Right forelimb (tissue), 1 donor: ENCODE measurements around the gene MEP1B.
"Not testable (repeated sequence)": the region's sequence is repeated elsewhere in the genome, so short reads cannot be mapped to it uniquely, and the experiment has no call there.

Experiments used
- DNase-seq: peaks from one replicate; pipeline ENCODE4 v3.0.0-alpha.2; 2018

Gene MEP1B

DNA sequence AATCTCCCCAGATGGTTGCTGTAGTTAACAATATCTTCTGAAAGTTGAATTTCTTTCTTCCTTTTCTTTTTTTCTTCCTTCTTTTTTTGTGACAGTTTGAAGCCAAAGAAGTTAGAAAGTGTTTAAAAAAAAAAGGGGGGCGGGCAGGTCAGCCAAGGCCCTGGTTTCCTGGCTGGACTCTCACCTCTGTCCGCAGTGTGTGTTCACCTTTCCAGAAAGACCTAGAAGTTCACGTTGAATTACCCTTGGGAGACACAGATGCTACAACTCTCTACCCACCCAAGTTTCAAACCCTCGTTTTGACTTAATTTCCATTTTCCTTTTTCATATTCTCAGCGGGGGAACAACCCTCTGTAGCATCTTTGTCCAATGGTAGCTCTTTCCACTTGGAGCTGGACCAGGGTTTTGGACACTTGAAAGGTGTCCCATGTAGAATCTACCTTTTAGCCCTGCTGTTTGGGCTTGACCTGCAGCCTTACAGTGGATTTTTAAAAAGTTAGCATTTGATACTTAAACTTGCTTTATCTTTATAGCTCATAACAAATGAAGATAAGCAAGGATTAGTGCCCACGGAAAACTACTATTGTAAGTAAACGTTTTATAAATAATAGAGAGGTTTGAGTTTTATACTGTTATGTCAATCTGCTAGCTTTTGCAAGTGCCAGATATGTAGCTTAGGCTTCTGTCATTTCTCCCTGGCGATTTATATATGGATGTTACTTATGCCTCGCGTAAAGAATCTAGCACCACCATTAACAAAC lies 20.0 kb downstream of the MEP1B start:
- DNase-seq, result no peak

DNA sequence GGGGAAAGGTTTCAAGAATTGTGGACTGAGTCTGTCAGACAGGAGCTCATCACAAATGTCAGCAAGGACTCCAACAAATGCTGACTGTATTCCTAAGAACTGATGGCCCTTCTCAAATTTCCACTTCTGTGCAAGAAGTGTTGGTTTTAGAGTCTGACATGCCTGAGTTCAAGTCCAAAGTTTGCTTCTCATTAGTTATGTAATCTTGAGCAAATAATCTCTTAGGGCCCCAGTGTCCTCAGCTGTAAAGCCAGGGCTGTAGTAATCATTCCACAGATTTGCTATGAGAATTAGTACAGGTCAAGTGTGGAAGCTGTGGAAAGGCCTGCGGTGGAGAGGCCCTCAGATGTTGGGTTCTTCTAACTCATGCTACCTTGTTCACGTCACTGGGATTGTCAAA lies 23.9 kb downstream of the MEP1B start:
- DNase-seq, result no peak

DNA sequence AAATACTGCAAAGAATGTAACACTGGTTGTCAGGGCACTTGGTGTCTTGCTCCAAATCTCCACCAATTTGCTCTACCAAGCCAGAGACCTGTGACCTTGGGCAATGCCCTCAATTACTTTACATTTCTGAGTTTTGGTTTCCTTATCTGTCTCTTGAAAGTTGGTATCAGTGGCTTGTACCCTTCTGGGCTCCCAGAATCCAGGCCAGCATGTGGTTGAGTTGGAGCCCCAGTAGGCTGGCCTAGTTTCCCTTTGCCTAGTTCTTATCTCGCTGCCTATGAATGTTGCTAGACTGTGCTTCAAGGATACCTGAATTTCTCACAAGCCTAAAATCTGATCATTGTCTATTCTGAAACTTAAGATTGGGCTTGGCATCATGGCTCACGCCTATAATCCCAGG lies 26.6 kb downstream of the MEP1B start:
- DNase-seq, result no peak

DNA sequence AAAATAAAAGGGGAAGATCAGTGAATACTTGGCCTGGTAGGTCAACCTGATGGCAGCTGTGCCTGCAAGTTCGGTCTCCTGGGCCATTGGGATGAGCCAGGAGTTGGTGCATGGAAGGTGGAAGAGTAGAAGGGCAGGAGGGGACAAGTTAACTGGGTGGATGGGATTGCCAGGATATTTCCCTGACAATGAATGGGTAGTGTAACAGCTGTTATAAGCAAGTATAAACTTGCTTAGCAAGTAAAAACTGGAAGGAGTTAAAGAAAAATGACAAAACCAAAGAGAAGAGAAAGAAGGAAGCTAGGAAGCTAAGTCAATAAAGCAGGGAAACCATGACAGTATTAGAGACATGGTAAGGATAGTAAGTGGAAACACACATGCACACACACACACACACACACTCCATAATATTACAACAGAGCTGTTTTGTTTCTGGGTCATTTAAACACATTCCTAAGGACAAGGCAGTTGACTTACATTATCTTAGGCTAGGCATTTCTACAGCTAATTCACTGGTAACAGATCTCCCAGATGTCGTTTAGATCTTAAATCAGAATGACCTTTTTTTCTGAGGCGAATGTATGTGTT lies 29.7 kb downstream of the MEP1B start:
- no peak for DNase-seq

- DNase-seq, result not testable (repeated sequence)
These were observed 43.5 kb downstream of the MEP1B start for GRCh38 chr18:32233348-32233747.

DNA sequence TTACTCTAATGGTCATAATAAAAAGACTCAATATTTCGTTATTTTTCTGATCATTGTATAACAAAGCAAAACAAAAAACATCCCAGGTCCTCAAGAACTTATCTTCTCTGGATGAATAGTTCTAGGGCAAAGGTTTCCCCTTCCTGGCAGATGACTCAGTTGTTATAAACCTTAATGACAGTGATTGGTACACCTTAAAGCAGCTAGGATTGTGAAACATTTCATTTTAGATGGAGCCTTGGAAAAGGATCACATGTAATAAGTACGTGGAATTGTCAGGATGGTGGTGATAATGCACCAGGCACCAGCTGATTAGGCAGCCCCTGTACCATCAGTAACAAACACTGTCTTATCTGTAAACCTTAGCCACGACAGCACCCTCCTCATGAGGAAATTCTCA lies 47.2 kb downstream of the MEP1B start:
- DNase-seq, result no peak

DNA sequence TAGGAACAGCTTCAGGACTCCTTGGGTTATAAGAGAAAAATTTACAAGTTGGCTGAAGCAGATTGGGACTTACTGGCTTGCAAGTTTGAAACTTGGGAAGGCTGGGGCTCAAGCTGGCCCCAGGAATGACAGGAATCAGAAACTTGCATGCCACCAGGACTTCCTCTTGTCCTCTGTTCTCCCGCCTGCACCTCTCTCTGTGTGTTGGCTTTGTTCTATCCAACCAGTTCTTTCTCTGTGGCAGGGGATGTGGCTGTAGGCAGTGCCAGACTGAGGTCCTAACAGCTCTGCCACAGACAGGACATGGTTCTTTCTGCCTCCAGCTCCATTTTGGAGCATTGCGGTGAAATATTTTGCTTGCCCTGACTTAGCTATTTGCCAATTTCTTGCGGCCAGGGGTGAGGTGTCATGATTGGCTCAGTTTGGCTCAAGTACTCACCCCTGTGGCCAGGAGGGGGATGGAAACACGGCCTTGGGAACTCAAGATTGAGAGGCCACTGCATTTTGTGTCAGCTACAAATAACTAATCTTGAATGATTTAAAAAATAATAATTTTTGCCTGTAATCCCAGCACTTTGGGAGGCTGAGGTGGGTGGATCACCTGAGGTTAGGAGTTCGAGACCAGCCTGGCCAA lies 48.9 kb downstream of the MEP1B start:
- DNase-seq, result no peak

- DNase-seq, result no peak
These were observed 52.6 kb downstream of the MEP1B start for GRCh38 chr18:32242395-32242794.

DNA sequence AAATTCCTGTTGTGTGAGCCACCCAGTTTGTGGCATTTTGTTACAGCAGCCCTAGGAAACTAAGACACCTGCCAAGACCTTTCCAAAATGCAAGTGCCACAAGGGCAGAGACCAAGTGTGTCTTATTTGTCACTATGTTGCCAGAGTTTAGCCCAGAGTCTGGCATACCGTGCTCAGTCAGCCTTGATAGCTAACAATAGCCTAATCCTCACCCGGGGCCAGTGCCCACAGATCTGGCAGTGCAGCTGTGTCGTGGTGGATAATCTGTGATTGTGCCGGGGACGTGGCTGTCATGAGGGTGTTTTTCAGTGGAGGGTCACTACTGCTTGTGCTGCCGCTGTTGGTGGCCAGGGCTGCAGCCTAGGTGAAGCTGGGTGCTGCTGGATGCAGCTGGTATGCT lies 53.5 kb downstream of the MEP1B start:
- no peak for DNase-seq

- DNase-seq, result no peak
These were observed 55.0 kb downstream of the MEP1B start for GRCh38 chr18:32244881-32245280.

DNA sequence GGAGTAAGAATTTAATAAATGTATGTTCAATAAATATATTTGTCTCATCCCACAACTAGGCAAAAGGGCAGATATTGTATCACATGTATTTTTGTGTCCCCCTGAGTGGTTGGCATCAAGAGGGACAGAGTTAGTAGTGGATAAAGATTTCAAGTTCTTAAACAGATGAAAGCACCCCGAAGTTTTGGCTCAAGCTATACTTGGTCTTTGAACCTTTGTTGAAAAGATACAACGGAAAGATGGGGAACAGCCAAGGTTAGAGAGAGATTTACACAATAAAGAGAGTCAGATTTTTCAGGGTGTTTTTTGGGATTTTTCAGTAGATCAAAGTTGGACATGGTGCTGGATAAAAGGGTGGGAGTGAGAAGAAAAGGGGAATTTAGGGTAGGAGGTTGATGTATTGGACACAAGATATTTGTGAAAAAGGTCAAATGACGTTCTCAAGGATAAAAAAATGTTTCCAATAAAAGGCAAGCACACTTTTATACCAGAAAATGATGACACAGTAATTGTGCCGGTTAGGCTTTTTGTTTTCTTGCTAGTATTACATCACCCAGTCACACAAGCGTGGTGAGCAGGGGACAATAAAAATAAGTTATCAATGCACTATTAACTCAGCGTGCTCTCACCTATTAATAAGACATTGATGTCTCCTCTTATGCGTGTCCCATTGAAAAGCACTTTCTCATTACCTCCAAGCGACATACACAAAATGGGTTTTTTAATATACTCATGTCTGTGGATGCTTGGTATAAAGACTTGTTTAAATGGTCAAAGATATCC lies 59.5 kb downstream of the MEP1B start:
- no peak for DNase-seq

- DNase-seq, result no peak
These were observed 61.6 kb downstream of the MEP1B start for GRCh38 chr18:32251466-32251865.

DNA sequence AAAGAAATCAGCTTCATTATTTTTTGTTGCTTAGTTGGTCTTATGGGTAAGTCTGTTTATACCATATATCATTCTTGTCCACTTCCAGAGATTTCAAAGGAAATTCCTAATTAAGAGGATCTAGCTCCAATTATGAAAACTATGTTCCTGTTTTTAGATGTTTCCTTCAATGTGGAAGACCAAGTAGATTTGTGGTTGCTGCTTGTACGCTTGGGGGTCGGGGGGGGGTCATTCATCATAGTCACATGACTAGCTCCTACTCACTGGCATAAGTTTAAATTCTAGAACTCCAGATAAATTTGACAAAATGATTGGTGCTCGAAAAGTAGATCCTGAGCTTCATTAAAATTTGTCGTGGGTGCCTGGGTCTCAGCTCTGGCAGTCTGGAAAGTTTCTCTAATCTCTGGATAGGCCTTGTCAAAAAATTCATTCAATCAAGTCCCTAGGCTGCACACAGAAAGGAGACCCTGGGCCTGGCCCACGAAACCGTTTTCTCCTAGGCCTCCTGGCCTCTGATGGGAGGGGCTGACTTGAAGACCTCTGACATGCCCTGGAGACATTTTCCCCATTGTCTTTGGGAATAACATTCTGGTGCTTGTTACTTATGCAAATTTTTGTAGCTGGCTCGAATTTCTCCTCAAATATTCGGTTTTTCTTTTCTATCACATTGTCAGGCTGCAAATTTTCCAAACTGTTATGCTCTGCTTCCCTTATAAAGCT lies 62.5 kb downstream of the MEP1B start:
- no peak for DNase-seq

DNA sequence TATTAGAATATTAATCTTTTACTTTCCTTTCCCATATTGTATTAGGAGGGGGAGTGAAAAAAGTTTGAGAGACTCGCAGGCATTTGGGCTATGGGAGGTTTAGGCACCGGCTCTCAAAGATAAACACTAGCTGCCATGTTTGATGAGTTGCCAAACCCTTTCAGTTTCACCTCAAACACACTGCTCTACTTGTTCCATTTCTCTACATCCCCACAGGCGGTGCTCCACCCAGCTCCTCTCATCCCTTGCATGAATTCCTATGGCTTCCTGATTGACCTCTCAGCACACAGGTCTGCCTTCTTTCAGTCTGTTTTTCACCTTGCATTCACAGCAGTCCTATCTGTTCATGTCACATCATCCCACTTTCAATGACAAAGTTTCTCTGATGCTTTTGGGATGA lies 65.7 kb downstream of the MEP1B start:
- DNase-seq, result no peak

- no peak for DNase-seq
These were observed 67.4 kb downstream of the MEP1B start for GRCh38 chr18:32257084-32257785.

DNA sequence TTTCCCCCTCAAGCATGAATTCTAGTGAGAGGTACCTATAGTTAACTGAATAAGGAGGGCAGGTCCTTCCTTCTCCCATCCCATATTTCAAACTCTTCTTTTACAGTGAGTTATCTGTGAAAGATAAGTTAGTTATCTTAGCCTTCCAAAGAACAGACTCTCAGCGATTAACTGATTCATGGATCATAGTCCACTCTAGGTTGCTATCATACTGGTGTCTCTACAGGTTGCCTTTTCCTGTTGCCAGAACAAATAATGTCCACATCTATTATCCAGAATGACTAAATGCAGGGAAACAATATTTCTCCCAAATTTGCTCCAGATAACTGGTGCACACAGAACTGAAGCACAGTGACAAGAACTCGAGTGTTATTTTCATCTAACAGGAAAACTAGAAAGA lies 68.3 kb downstream of the MEP1B start:
- DNase-seq, result no peak

DNA sequence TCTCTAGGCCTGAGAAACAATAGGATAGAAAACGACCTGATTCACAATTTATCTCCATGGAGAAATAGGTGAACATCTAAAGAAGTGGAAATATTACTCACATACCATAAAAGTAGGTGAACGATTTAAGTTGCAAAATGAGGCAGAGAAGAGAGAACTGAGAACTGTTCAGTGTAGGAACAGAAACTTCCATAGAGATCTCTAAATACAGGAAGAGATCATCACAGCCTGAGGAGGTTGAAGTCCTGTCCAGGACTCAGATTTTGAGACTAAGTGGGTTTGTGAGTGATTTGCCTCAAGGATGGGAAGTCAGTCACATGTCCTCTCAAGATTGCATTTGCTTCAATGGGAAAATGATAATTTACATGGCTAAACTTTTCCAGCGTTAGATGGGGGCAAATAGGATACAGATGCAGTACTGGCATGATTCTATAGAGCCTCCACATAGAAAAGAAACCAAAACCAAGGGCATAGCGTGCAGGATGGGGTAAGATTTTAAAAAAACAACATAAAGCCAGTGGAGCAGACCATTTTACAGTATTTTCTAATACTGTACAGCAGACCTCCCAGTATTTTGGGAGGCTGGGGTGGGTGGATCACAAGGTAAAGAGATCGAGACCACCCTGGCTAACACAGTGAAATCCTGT lies 68.8 kb downstream of the MEP1B start:
- no peak for DNase-seq

DNA sequence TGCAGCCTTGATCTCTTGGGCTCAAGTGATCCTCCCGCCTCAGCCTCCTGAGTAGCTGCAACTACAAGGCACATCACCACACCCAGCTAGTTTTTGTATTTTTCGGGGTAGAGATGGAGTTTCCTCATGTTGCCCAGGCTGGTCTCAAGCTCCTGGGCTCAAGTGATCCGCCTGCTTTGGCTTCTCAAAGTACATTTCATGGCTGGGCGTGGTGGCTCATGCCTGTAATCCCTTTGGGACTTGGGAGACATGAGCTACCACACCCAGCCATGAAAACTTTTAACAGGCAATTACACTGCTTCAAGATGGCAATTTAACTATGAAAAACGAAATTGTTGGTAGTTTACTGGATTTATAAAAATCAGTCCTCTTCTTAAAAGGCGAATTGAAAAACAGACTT lies 69.7 kb downstream of the MEP1B start:
- no peak for DNase-seq

- DNase-seq, result no peak
These were observed 71.2 kb downstream of the MEP1B start for GRCh38 chr18:32261003-32261402.

DNA sequence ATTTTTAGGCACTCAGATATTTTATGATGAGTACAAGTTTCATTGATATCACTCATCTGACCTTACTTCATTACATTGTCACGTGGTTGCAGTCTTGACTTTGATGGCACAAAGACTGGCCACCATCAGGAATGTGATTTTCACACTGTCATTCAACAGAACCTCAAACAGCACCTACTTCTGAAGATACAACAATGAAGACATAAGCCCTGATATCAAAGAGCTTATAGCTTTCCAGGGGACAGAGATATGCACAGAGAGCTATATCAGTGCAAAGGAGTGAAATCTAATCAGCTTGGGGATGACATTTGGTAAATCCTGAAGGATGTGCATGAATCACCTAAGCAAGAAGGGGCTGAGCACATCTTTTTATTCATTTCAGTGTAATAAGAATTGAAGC lies 72.3 kb downstream of the MEP1B start:
- no peak for DNase-seq

GRCh38 chr18:32264401-32264800 lies 74.6 kb downstream of the MEP1B start:
- DNase-seq, result no peak

GRCh38 chr18:32267463-32267862 lies 77.6 kb downstream of the MEP1B start:
- DNase-seq, result no peak
